Mammary epithelial cell (primary cell): ENCODE data around the gene FOXP2.

ENCODE experiments used
- CTCF ChIP-seq, 2 donors: IDR thresholded peaks in 1 of 2; conservative IDR thresholded peaks in 1 of 2; 2 replicates each; pipeline ENCODE4 v1.5.1; 2011 to 2012; ENCODE audit warnings: inconsistent platforms in 2 of 2, low read length in 2 of 2, mild to moderate bottlenecking in 2 of 2, control low read depth in 1 of 2, low read depth in 1 of 2; ENCODE audit not compliant: insufficient read depth in 1 of 2; ENCODE audit errors: extremely low read depth in 1 of 2
- EZH2 ChIP-seq: IDR thresholded peaks from 2 replicates; pipeline ENCODE4 v1.6.1; 2012; ENCODE audit warnings: low read length, inconsistent platforms, borderline replicate concordance

DNA sequence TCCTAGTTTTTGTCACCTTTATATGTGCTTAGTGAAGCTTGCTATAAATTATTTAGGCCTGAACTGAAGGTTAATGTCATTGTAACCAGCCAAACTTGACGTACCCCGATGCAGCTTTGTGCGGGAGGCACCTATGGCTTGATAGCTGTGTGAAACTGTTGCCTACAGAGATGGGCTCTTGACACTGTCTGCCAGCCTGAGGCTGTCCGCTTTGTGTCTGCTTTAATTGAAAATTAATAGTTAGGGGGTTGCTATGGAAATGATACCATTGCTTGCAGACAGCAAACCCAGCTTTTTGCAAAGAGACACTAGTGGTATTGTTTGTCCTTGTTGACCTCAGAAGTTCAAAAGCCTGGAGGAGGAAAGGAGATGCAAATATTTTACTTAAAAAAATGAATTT, 2.1 kb upstream of the FOXP2 start:
- TF ChIP-seq CTCF (conservative IDR thresholded peaks at IDR 0.05 in 1 of 2, IDR thresholded peaks at IDR 0.05 in 1 of 2; ENCODE audit: extremely low read depth in 1 of 2, insufficient read depth in 1 of 2, low read depth in 1 of 2, low read length in 2 of 2) (no peak), EZH2 (no peak)
